ENCODE measurements around the gene SPOP. TPM values are rescaled to one million over a fixed set of nuclear protein-coding genes. Genes with fewer than 3 reads are reported as not detected.

SPOP gene
- total and polyA plus RNA-seq, 9 of the 15 experiments (the other 6 are each of a cell fraction or from before 2014, with no cell fraction given): 34.2 to 65.9 (median 39.7) TPM

DNA sequence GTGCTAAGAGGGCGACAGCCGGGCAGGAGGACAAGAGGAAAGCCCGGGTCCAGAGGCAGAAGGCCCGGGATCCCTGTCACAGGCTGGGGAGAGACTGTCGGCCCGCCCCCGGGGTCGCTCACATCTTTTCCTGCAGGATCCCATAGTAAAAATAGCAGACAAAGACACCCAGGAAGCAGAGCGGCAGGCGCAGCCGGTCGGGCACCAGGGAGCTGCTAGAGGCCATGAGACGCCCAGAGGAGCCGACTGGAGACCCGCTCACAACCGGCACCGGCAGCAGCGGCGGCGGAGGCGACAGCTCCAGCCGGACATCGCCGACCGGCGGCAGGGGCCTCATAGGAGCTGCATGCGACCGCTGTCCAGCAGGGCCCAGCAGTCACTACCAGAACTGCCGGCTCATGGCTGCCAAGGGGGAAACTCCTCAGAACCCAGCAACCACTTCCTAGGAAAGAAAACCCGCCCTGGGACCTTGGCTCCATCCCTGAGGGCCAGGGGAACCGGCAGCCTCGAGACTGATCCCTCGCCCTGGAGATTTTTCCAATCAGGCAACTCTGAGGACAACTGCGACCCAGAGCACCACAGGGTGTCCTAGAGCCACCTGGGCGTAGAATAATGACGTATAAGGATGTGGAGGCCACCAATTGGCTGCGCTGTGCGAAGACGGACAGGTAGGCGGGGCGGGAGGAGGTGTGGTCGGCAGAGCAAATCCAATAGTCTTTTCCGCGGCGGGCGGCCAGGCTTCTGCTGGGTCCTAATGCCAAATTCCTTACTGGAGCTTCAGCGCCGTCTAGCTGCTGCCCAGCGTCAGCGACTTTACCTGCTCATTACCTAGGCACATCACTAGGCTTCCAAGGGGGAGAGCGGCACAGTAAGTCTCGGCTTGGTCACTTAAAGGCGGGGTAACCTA, 30.0 kb upstream of the SPOP start, which contains the start of gene SLC35B1 (continued):
- TF ChIP-seq ZNF124 (CRISPR knock-in tag; IDR thresholded peaks at IDR 0.05) (no peak), JUNB (CRISPR knock-in tag; conservative IDR thresholded peaks at IDR 0.05) (no peak), ZBTB5 (IDR thresholded peaks at IDR 0.05) (no peak), ETV5 (CRISPR knock-in tag; IDR thresholded peaks at IDR 0.05; ENCODE audit: low read depth) (no peak), MAFF (IDR thresholded peaks at IDR 0.05; ENCODE audit: low read length) (no peak; the same call in 1 of the 2 replicates), ILF3 (IDR thresholded peaks at IDR 0.05; ENCODE audit: borderline replicate concordance) (peak; percentile 69; the same call in 1 of the 2 replicates), PHB (CRISPR knock-in tag; IDR thresholded peaks at IDR 0.05) (no peak), NFE2L1 (tag; IDR thresholded peaks at IDR 0.05; ENCODE audit: borderline replicate concordance, low read depth) (no peak), ELF2 (CRISPR knock-in tag; IDR thresholded peaks at IDR 0.05) (peak; percentile 58; the same call in 1 of the 2 replicates), HDAC8 (tag; IDR thresholded peaks at IDR 0.05) (no peak), POLR2G (IDR thresholded peaks at IDR 0.05; ENCODE audit: low read depth, low read length) (peak; percentile 96)
- TF ChIP-seq, protein P1, sequence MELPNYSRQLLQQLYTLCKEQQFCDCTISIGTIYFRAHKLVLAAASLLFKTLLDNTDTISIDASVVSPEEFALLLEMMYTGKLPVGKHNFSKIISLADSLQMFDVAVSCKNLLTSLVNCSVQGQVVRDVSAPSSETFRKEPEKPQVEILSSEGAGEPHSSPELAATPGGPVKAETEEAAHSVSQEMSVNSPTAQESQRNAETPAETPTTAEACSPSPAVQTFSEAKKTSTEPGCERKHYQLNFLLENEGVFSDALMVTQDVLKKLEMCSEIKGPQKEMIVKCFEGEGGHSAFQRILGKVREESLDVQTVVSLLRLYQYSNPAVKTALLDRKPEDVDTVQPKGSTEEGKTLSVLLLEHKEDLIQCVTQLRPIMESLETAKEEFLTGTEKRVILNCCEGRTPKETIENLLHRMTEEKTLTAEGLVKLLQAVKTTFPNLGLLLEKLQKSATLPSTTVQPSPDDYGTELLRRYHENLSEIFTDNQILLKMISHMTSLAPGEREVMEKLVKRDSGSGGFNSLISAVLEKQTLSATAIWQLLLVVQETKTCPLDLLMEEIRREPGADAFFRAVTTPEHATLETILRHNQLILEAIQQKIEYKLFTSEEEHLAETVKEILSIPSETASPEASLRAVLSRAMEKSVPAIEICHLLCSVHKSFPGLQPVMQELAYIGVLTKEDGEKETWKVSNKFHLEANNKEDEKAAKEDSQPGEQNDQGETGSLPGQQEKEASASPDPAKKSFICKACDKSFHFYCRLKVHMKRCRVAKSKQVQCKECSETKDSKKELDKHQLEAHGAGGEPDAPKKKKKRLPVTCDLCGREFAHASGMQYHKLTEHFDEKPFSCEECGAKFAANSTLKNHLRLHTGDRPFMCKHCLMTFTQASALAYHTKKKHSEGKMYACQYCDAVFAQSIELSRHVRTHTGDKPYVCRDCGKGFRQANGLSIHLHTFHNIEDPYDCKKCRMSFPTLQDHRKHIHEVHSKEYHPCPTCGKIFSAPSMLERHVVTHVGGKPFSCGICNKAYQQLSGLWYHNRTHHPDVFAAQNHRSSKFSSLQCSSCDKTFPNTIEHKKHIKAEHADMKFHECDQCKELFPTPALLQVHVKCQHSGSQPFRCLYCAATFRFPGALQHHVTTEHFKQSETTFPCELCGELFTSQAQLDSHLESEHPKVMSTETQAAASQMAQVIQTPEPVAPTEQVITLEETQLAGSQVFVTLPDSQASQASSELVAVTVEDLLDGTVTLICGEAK (IDR thresholded peaks at IDR 0.05): peak; percentile 63
- TF ChIP-seq, protein P1 (CRISPR knock-in tag; IDR thresholded peaks at IDR 0.05): no peak
- TF ChIP-seq, protein P2, sequence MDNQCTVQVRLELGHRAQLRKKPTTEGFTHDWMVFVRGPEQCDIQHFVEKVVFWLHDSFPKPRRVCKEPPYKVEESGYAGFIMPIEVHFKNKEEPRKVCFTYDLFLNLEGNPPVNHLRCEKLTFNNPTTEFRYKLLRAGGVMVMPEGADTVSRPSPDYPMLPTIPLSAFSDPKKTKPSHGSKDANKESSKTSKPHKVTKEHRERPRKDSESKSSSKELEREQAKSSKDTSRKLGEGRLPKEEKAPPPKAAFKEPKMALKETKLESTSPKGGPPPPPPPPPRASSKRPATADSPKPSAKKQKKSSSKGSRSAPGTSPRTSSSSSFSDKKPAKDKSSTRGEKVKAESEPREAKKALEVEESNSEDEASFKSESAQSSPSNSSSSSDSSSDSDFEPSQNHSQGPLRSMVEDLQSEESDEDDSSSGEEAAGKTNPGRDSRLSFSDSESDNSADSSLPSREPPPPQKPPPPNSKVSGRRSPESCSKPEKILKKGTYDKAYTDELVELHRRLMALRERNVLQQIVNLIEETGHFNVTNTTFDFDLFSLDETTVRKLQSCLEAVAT (IDR thresholded peaks at IDR 0.05): peak; percentile 68 to 92; a peak in 2 of 4 replicates
